ENCODE data around the gene ASB6.
A peak's percentile ranks its signal among the peaks of the same experiment; 100 is the strongest.

DNA sequence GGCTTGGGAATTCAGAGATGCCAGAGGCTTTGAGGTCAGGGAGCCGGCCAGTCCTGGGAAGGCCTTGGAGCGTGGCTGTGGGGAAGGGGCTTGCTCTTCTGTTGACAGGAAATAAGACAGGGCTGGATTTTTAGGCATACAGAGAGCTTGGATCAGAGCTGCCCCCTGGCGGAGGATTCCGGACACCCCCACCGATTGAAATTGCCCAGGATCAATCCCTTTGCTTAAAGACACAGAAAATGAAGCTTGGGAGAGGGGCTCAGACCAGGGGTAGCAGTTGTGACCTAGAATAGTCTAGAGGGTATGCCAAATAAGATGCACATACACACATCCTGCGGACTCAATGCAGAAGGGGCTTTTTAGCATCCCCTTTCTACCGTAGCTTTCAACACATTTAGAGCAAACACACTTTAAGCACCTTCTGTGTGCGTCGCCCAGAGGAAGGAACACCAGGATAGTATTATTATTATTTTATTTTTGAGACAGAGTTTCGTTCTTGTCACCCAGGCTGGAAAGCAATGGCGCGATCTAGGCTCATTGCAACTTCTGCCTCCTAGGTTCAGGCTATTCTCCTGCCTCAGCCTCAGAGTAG lies 17.7 kb downstream of the ASB6 start:
- TF ChIP-seq, protein P1, sequence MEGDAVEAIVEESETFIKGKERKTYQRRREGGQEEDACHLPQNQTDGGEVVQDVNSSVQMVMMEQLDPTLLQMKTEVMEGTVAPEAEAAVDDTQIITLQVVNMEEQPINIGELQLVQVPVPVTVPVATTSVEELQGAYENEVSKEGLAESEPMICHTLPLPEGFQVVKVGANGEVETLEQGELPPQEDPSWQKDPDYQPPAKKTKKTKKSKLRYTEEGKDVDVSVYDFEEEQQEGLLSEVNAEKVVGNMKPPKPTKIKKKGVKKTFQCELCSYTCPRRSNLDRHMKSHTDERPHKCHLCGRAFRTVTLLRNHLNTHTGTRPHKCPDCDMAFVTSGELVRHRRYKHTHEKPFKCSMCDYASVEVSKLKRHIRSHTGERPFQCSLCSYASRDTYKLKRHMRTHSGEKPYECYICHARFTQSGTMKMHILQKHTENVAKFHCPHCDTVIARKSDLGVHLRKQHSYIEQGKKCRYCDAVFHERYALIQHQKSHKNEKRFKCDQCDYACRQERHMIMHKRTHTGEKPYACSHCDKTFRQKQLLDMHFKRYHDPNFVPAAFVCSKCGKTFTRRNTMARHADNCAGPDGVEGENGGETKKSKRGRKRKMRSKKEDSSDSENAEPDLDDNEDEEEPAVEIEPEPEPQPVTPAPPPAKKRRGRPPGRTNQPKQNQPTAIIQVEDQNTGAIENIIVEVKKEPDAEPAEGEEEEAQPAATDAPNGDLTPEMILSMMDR (IDR thresholded peaks at IDR 0.05): peak; percentile 63 to 73 (median 66)
- TF ChIP-seq EP300 (IDR thresholded peaks at IDR 0.05): no peak
- TF ChIP-seq POLR2A (IDR thresholded peaks at IDR 0.05): no peak
